NCI-H2107 treated with DMSO at 0.1 percent for 48 hours (cell line): Measurements from ENCODE around the gene U2AF2.

Experiments
- DNase-seq: peaks from one replicate; lab custom pipeline; 2025; ENCODE audit not compliant: unreplicated experiment; lab: John Stamatoyannopoulos, UW

Gene U2AF2

DNA sequence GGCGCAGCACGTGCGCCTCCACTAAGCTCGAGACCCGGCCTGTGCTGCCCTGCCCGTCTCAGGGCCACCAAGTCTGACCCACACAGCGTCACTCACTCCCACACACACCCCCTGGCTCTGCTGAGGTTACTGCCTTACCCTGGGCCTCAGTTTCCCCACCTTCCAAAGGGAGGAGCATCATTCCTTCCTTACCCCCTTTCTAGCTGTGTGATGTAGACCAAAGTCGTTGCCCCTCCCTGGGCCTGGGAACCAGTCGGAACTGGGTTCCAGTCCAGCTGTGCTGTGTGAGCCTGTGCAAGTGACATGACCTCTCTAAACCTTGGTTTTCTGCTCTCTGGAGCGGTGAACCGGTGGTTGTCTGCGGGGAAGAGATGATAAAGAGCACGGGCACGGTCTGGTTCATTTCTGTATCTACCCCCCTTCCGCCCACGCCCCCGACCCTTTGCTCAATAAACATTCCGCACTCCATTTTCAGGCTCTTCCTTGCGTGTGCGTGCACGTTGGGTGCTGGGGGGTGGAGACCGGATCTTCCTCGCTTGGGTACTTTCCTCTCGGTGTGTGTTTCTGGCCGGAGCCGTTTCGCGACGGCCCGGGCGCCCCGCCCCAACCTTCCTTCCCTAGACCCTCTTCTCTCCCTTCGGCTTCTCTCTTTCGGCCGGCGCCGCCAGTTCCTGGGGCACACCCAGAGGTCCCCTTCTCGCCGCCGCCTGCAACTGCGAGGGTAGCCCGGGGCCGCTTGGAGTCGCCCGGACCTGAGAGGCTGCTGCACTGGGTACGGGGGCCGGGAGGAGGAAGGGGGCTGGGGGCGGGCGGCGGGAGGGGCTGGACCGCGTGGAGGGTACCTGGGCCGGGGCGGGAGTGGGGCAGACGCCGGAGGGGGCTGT lies 11.6 kb upstream of the U2AF2 start, which contains the start of gene ZNF581:
Gene ZNF581, plus strand, starts transcription at position 647 of the 884 bp plus-strand sequence. CDS start 923 bp downstream, outside the sequence.
- peak; percentile 17 for DNase-seq

DNA sequence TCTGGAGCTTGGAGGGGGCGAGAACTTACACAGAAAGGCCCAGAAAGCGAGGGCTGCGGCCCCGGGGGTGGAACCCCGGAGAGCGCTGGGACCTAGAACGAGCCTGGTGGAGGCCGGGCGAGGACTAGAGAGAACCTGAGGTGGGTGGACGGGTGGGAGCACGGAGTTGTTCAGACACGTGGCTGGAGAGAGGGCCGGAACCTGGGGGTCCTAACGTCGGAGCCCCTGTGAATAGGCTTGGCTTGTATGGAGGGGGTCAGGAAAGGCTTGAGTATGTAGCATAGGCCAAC lies 11.0 kb upstream of the U2AF2 start:
- DNase-seq: no peak

DNA sequence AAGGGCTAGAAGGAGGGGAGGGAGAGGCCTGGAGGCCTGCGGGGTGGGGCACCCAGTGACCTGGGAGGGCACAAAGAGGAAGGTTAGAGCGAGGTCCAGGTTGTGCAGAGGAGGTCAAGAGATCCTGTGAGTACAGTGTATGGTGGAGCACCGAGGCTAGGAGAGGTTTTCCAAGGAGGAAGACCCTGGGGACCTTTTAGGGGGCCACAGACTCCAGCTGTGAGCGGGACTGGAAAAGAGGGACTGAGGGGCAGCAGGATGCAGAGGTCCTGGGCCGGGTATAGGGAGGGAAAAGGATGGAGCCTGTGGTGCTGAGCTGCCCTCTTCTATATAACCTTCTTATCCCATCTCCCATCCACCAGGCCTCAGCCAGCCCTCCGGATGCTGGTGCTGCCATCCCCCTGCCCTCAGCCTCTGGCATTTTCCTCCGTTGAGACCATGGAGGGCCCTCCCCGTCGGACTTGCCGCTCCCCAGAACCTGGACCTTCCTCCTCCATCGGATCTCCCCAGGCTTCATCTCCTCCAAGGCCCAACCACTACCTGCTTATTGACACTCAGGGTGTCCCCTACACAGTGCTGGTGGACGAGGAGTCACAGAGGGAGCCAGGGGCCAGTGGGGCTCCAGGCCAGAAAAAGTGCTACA lies 10.5 kb upstream of the U2AF2 start:
- no peak for DNase-seq

DNA sequence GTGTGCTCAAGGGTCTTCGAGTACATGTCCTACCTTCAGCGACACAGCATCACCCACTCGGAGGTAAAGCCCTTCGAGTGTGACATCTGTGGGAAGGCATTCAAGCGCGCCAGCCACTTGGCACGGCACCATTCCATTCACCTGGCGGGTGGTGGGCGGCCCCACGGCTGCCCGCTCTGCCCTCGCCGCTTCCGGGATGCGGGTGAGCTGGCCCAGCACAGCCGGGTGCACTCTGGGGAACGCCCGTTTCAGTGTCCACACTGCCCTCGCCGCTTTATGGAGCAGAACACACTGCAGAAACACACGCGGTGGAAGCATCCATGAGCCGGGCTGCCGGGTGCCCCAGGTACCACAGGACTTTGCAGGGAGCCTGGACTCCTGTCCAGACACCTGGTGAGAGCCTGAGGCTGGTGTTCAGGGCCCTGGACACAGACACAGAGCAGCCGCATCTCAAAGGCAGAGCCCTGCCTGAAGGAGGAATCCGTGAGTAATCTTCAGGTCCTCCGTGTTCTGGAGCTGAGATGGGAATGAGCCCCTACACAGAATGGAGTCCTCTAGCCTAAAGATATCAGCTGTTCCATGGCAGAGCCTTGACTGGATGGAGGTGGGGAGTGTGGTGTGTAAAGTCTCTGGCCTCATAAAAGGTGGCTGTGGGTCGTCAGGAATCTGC lies 9.9 kb upstream of the U2AF2 start:
- no peak for DNase-seq

DNA sequence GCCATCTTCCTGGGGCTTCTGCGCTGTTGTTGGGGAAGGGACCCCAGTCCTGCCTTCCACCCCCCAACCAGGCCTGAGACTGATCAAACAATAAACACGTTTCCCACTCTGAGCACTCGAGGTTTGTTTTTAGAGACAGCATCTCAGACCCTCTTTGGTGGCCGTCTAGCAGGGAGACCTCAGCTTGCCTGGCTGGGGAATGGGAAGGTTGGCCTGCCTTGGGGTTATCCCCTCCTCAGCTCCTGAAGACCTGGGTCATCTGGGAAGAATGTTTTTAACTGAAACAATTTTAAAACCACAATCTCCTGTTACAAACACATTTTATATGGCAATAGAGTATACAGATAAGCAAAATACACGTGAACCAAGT lies 9.3 kb upstream of the U2AF2 start:
- DNase-seq: no peak

DNA sequence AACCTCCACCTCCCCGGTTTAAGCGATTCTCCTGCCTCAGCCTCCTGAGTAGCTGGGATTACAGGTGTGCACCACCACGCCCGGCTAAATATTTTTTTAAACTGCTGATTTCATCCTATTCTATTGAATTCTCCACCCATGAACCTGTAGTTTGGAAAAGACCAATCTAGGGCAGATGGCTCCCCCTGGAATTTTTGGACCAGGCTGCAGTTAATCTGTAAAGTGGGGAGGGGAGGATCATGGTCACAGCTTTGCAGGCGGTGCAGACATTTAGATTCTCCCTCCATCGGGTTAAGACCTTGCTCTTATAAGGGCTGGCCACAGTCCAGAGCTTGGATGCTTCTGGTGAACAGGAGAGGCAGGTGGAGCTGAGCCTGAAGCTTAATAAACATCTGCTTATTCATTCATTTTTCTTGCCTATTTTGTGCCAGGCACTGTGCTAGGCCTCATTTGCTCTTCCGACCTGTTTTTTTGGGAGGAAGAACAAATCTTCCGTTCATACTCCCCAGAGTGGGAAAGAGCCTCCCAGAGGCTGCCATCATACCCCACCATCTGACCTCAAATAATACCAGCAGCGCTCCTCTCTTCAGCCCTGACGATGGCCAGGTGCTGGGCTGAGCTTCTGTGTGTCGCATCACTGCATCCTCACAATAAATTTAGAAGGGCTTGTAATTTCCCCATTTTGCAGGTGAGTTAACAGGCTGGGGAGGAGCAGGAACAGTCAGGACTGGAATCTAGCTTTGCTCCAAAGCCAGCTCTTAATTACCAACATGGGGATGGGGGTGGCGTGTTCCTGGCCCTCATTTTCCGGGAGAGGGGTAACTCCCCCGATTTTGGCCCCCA lies 7.7 kb upstream of the U2AF2 start:
- peak; percentile 39 for DNase-seq

DNA sequence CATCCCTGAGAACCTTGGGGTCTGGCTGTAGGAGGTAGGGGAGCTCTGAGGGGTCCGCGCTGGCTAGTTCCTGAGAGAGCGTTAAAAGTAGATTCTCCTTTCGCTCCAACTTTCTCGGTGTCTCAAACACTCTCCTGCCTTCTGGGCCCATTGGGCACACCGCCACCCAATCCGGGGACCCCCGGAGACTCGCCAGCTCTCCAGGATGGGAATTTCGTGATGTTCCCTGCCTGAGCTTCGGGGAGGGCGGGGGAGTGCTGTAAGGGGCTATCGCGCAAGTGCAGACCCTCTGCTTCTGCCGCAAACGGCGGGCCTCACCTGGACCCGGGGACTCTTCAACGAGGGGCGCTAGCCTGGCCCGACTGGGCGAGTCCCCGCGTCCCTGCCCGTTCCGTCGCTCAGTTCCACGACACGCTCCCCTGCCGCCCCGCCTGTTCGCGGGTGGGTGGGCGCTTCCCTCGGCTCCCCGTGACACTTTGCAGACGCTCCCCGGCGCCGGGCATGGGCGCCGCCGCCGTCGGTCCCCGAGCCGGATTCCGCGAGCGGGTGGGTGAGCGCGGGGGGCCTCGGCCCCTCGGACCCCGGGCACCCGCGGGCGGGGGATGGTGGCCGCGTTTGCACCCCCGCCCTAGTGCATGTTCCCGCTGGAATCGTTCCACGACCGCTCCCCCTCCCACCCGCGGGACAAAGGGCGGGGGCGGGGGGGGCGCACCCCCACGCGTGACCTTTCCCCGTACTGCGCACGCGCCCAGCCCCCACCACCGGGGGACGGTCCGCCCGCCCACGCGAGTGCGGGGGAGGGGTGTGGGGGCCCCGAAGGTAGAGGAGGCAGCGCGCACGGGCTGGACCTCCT lies 6.9 kb upstream of the U2AF2 start, which contains the start of gene CCDC106:
Gene CCDC106, plus strand, starts transcription at position 481 of the 853 bp plus-strand sequence. CDS start 835 bp downstream, outside the sequence.
- DNase-seq: peak; percentile 39

DNA sequence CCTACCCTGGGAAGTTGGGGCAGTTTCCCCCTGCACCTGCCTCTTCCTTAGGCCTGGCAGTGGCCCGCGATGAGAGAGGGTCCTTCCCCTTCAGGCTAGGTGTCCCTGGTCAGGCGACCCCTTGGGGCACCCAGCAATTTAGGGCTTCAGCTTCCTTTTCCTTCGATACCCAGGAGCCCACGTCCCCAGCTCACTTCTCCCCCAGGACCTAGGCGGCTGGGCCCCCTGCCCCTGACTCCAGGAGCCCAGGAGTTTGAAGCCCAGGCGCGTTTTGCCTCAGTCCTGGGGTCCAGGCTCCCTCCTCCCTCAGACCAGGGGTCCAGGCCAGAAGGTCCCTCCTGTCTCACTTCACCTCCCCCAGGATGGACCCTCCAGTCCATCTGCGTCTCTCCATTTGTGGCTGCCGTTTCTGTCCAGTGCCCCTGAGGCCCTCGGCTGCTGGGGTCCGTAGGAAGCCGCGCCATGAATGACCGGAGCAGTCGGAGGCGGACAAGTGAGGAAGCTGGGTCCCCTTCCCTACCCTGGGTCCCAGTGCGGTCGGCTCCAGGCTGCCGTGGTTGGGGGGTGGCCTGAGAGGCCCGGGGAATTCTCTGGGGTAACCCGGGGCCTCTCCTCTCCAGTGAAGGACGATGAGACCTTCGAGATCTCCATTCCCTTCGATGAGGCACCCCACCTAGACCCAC lies 6.1 kb upstream of the U2AF2 start:
- no peak for DNase-seq

DNA sequence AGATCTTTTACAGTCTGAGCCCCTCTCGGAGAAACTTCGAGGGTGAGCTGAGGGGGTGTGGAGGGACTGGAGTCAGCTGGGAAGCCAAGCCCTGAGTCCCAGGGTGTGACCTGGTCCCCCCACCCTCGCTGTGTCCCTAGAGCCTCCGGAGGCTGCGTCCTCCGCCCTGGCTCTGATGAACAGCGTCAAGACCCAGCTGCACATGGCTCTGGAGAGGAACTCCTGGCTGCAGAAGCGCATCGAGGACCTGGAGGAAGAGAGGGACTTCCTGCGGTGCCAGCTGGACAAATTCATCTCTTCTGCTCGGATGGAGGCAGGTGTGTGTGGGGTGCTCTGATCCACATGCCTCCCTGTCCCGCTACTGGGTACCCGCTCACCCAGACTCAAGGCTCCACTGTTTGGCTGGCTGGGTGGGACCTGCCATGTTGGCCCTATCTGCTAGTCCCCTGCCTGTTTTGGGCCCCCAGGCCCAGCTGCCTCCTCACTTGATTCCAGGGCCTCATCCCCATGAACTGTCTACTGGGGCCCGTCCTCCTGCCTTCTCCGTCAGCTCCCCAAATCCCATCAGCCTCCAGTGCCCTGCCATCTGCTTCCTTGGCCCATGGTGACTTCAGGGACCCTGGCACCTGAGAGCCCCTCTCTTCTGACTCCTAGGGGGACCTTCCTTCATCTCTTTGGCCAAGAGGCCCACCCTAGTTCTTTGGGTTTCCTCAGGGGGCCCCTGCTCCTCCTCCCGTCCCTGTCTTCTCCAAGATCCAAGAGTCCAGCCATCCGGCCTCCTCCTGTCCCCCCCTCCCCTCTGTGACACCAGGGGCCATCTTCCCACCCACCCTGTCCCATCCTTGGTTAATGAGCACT lies 5.3 kb upstream of the U2AF2 start:
- DNase-seq: no peak

DNA sequence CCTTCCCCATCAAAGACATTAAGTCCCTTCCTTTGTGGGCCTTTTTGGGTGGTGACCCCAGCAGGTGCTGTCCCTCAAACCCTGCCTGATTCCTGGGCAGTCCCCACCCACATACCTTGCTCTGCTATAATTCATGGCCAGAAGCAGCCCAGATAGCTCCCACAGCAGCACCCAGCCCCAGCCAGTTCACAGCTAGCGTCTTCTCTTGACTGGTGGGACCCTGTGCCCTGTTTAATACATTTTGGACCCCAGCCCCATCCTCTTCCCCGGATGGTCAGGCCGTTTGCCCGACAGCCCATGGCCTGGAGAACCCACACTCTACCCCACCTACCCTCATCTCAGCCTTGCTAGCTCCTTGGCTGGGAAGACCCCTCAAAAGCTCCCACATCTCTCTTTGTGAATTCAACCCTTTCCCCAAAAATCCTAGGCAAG lies 4.7 kb upstream of the U2AF2 start:
- no peak for DNase-seq

DNA sequence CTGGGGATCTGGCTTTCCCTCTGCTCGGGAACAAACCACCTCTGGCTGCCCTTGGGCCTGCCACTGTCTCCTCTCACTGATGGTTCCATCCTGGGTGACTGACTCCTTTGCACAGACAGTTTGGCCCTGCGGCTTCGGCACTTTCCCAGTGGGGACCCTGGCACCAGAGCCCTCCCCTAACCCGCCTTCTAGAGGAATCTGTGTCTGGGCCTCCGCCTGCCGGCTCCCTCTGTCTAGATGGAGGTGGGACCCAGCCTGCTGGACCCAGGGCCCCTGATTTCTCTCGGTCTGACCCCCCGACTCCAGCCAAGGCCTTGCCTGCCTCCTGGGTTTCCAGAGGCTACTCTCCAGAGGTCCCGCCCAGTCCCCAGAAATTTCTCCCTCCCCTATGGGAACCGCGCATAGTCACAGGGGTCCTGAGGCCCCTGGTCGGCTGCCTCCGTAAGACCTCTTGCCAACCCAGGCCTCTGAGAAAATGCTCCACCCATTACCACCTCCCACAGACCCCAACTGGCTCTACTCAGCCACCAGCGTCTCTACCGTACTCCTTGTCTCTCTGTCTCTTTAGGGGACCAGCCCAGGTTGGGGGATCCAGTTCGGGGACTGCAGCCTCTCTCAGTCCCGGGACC lies 4.1 kb upstream of the U2AF2 start:
- no peak for DNase-seq

DNA sequence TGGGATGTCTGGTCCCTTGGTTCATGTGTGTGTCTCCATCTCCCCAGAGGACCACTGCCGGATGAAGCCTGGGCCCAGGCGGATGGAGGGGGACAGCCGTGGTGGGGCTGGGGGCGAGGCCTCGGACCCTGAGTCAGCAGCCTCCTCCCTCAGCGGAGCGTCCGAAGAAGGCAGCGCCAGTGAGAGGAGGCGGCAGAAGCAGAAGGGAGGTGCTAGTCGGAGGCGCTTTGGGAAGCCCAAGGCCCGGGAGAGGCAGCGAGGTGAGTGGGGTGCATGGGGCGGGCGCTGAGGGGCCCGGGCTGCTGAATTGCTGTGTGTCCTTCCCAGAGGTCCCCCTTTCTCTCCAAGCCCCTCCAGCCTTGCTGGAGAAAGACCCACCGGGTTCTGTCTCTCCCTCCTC lies 3.6 kb upstream of the U2AF2 start:
- no peak for DNase-seq

DNA sequence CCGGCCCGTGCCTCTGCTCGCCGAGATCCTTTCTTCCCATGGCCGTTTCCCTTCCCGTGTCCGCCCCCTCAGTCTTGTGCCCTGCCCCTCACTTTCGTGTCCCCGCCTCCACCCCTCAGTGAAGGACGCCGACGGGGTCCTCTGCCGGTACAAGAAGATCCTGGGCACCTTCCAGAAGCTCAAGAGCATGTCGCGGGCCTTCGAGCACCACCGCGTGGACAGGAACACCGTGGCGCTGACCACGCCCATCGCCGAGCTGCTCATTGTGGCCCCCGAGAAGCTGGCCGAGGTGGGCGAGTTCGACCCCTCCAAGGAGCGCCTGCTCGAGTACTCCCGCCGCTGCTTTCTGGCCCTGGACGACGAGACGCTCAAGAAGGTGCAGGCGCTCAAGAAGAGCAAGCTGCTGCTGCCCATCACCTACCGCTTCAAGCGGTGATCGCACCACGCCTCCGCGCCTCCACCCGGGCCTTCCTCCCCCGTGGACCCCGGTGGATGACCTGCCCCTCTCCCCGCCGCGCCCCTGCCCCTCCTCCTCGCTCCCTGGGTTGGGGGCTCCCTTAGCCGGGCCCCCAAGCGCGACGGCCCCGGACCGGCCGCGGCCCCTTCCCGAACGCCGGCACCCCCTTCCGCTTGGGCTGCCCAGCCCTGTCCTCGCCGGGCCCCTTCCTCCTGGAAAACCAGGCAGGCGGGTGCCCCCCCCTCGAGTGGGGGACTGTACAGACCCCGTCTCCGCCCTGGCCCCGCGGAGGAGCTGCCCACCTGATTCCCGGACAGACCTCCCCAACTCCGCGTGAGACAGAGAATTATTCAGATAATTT lies 2.3 kb upstream of the U2AF2 start:
- DNase-seq: no peak

DNA sequence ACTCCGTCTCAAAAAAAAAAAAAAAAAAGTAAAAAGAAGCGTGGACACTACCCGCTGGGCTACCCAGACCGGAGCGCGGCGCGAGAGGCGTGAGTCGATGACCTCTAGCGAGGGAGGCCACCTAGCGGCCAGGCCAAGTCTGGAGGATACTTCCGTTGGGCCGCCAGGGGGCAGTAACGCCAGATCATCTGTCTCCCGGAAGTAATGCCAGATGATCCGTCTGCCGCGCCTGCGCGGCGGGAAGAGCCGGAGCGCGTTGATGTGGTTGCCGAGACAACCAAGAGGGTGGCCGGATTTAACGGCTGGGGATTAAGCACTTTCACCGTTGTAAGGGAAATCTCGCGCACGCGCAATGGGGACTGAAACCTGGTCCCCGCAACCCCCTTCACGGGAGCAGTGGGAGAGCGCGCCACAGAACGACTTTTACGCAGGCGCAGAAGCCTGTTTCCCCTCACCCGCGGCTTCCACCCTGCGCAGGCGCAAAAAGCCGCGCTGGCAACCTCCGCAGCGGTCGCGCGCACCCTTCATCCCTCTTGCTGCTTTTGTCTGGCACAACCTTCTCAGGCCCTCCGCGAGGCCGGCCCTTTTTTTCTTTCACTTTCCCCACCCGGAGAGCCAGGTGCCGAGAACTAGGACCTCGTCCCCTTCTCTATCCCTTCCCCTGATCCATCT lies 1.0 kb upstream of the U2AF2 start:
- DNase-seq: peak; percentile 95

DNA sequence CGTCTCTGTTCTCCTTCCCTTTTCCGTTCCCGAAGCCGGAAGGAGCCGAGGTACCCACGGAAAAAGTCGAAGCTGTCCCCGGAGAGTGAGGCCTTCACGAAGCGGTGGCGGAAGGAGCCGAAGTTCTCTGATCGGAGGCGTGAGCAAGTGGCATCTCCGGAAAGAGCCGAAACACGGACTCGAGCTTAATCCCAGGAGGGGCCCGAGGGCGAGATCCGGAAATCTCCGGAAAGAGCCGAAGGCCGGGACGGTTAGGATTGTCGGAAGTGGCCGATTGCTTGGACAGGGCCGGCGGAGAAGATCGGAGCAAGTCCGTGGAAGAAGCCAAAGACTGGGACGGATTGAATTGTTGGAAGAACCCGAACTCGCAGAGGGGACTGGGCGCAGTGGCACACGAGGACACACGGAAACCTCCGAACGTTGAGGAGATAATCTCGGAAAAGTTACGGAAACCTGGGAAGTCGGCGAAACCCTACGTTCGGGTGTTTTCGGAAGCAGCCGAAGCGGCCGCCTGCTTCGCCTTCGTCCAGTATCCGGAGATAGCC lies 440 bp upstream of the U2AF2 start:
- DNase-seq: peak; percentile 94

DNA sequence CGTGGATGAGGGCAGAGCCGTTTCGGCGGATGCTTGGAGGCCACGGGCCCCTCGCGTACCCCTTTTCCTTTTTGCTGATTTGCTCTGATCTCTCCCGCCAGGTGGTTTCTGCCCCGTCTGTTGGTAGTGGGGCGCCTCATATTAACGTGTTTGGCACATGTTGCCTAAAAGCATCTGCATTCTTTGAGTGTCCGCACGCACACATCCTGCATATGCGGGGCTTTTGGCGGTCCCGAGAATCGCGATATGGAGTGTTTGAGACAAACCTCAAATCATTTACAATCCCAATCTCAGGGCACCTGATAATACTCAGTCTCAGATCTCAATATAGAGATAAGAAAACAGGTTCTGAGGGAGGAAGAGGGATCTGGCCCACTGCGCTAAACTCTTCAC lies 809 bp downstream of the U2AF2 start:
- DNase-seq: no peak
